ENCODE results near the gene PLA2G5. TPM values are rescaled to one million over a fixed set of nuclear protein-coding genes. Genes with fewer than 3 reads are reported as not detected.

The PLA2G5 gene
- total and polyA plus RNA-seq, 2 of the 13 experiments (the other 11 are each of a cell fraction or from before 2014, with no cell fraction given): not detected

DNA sequence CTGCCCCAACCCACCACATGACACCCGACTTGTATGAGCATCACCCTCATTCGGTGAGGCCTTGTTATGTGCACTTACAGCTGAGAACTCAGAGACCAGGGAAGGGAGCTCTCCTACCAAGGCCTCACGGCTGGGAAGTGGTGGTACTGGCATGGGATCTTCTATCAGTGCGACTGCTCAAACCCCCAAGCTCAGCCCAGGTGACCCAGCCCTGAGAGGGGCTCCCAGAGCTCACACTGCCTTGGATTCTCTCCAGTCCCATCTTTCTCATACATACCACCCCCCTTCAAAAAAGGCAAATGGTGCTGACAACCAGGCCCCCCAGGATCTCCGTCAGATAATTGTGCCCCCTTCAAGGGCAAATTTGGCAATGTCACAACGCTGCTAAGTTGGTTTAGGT is 68.4 kb downstream of the PLA2G5 start:
- Histone ChIP-seq H3K9me3 (ENCODE audit: low read length) (no peaks in the 10 kb centered on the region), H3K36me3 (replicated peaks in 1 of 2; ENCODE audit: control insufficient read depth in 1 of 2, insufficient read depth in 2 of 2, low read length in 2 of 2) (no peaks in the 10 kb centered on the region), H3K4me2 (ENCODE audit: low read depth, low read length) (no peak overlapping the region), H3K4me1 (ENCODE audit: insufficient read depth, low read length) (no peaks in the 10 kb centered on the region), H3K27me3 (ENCODE audit: control insufficient read depth in 1 of 2, insufficient read depth in 2 of 2, low read length in 2 of 2) (peaks cover 2 to 21% of the 10 kb centered on the region in 2 experiments; a peak in 3 of 5 replicates), H3K9ac (ENCODE audit: insufficient read depth, low read depth, low read length) (no peak overlapping the region), H4K20me1 (ENCODE audit: insufficient read depth, low read length) (no peaks in the 10 kb centered on the region), H3K79me2 (ENCODE audit: insufficient read depth, low read length) (no peaks in the 10 kb centered on the region), H3K4me3 (replicated peaks in 1 of 3; ENCODE audit: insufficient read depth in 1 of 3, low read depth in 2 of 3, low read length in 3 of 3) (no peak overlapping the region), H2AFZ (ENCODE audit: low read length) (no peak overlapping the region), H3K27ac (ENCODE audit: extremely low read length, insufficient read depth, low read length) (no peak overlapping the region)
- POLR2A ChIA-PET: no interaction called here
- DNase-seq (ENCODE audit: low spot score) (no peak), FAIRE-seq (no peak), ATAC-seq (no peak)
- no TSS peak for BruUV-seq (replicated peaks)
- 40% methylated on average over 6 of the region's 6 CpGs for WGBS (ENCODE audit: low lambda C conversion rate)
- CTCF ChIA-PET (ENCODE audit: low intra/inter-chr PET ratio, low total read pairs): no interaction called here
- in situ Hi-C loops (cut with HindIII; ENCODE audit: extremely low pct_ligation_motif_present, low pct_unique_long_range_greater_than_20kb) (no loop called here), intact Hi-C loops (cut with micrococcal nuclease; ENCODE audit: unreplicated experiment) (no loop called here)
- TF ChIP-seq, protein P1, sequence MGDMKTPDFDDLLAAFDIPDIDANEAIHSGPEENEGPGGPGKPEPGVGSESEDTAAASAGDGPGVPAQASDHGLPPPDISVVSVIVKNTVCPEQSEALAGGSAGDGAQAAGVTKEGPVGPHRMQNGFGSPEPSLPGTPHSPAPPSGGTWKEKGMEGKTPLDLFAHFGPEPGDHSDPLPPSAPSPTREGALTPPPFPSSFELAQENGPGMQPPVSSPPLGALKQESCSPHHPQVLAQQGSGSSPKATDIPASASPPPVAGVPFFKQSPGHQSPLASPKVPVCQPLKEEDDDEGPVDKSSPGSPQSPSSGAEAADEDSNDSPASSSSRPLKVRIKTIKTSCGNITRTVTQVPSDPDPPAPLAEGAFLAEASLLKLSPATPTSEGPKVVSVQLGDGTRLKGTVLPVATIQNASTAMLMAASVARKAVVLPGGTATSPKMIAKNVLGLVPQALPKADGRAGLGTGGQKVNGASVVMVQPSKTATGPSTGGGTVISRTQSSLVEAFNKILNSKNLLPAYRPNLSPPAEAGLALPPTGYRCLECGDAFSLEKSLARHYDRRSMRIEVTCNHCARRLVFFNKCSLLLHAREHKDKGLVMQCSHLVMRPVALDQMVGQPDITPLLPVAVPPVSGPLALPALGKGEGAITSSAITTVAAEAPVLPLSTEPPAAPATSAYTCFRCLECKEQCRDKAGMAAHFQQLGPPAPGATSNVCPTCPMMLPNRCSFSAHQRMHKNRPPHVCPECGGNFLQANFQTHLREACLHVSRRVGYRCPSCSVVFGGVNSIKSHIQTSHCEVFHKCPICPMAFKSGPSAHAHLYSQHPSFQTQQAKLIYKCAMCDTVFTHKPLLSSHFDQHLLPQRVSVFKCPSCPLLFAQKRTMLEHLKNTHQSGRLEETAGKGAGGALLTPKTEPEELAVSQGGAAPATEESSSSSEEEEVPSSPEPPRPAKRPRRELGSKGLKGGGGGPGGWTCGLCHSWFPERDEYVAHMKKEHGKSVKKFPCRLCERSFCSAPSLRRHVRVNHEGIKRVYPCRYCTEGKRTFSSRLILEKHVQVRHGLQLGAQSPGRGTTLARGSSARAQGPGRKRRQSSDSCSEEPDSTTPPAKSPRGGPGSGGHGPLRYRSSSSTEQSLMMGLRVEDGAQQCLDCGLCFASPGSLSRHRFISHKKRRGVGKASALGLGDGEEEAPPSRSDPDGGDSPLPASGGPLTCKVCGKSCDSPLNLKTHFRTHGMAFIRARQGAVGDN (CRISPR knock-in tag; IDR thresholded peaks at IDR 0.05): no peak
- TF ChIP-seq, protein P2, sequence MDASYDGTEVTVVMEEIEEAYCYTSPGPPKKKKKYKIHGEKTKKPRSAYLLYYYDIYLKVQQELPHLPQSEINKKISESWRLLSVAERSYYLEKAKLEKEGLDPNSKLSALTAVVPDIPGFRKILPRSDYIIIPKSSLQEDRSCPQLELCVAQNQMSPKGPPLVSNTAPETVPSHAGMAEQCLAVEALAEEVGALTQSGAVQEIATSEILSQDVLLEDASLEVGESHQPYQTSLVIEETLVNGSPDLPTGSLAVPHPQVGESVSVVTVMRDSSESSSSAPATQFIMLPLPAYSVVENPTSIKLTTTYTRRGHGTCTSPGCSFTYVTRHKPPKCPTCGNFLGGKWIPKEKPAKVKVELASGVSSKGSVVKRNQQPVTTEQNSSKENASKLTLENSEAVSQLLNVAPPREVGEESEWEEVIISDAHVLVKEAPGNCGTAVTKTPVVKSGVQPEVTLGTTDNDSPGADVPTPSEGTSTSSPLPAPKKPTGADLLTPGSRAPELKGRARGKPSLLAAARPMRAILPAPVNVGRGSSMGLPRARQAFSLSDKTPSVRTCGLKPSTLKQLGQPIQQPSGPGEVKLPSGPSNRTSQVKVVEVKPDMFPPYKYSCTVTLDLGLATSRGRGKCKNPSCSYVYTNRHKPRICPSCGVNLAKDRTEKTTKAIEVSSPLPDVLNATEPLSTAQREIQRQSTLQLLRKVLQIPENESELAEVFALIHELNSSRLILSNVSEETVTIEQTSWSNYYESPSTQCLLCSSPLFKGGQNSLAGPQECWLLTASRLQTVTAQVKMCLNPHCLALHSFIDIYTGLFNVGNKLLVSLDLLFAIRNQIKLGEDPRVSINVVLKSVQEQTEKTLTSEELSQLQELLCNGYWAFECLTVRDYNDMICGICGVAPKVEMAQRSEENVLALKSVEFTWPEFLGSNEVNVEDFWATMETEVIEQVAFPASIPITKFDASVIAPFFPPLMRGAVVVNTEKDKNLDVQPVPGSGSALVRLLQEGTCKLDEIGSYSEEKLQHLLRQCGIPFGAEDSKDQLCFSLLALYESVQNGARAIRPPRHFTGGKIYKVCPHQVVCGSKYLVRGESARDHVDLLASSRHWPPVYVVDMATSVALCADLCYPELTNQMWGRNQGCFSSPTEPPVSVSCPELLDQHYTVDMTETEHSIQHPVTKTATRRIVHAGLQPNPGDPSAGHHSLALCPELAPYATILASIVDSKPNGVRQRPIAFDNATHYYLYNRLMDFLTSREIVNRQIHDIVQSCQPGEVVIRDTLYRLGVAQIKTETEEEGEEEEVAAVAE (CRISPR knock-in tag; IDR thresholded peaks at IDR 0.05; ENCODE audit: borderline replicate concordance): no peak
- TF ChIP-seq HNF4G (IDR thresholded peaks at IDR 0.05; ENCODE audit: borderline replicate concordance, low read depth, low read length) (no peak), HNF4G (CRISPR knock-in tag; IDR thresholded peaks at IDR 0.05; ENCODE audit: borderline replicate concordance, low read depth) (no peak), HMG20B (CRISPR knock-in tag; conservative IDR thresholded peaks at IDR 0.05) (no peak), ZNF841 (CRISPR knock-in tag; IDR thresholded peaks at IDR 0.05; ENCODE audit: borderline replicate concordance) (no peak), MED13 (CRISPR knock-in tag; IDR thresholded peaks at IDR 0.05) (no peak), SAFB2 (CRISPR knock-in tag; IDR thresholded peaks at IDR 0.05; ENCODE audit: borderline replicate concordance, low read depth) (no peak), ZNF720 (CRISPR knock-in tag; IDR thresholded peaks at IDR 0.05) (no peak), ZNF567 (CRISPR knock-in tag; IDR thresholded peaks at IDR 0.05; ENCODE audit: borderline replicate concordance) (no peak), PITX1 (CRISPR knock-in tag; IDR thresholded peaks at IDR 0.05) (no peak), HDAC6 (IDR thresholded peaks at IDR 0.05; ENCODE audit: low read depth, low read length) (no peak), ZNF383 (CRISPR knock-in tag; IDR thresholded peaks at IDR 0.05; ENCODE audit: borderline replicate concordance) (no peak), ZBTB42 (CRISPR knock-in tag; IDR thresholded peaks at IDR 0.05) (no peak)
- TF ChIP-seq, protein P3, sequence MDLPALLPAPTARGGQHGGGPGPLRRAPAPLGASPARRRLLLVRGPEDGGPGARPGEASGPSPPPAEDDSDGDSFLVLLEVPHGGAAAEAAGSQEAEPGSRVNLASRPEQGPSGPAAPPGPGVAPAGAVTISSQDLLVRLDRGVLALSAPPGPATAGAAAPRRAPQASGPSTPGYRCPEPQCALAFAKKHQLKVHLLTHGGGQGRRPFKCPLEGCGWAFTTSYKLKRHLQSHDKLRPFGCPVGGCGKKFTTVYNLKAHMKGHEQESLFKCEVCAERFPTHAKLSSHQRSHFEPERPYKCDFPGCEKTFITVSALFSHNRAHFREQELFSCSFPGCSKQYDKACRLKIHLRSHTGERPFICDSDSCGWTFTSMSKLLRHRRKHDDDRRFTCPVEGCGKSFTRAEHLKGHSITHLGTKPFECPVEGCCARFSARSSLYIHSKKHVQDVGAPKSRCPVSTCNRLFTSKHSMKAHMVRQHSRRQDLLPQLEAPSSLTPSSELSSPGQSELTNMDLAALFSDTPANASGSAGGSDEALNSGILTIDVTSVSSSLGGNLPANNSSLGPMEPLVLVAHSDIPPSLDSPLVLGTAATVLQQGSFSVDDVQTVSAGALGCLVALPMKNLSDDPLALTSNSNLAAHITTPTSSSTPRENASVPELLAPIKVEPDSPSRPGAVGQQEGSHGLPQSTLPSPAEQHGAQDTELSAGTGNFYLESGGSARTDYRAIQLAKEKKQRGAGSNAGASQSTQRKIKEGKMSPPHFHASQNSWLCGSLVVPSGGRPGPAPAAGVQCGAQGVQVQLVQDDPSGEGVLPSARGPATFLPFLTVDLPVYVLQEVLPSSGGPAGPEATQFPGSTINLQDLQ (CRISPR knock-in tag; IDR thresholded peaks at IDR 0.05): no peak
